GM21619 (cell line): ENCODE results near the gene PC.
A peak's percentile ranks its signal among the peaks of the same experiment; 100 is the strongest.

Experiments used
- ATAC-seq: cut with Tn5 transposase; IDR thresholded peaks from one replicate; pipeline ENCODE4 v1.9.1; 2021; ENCODE audit not compliant: unreplicated experiment

PC gene

DNA sequence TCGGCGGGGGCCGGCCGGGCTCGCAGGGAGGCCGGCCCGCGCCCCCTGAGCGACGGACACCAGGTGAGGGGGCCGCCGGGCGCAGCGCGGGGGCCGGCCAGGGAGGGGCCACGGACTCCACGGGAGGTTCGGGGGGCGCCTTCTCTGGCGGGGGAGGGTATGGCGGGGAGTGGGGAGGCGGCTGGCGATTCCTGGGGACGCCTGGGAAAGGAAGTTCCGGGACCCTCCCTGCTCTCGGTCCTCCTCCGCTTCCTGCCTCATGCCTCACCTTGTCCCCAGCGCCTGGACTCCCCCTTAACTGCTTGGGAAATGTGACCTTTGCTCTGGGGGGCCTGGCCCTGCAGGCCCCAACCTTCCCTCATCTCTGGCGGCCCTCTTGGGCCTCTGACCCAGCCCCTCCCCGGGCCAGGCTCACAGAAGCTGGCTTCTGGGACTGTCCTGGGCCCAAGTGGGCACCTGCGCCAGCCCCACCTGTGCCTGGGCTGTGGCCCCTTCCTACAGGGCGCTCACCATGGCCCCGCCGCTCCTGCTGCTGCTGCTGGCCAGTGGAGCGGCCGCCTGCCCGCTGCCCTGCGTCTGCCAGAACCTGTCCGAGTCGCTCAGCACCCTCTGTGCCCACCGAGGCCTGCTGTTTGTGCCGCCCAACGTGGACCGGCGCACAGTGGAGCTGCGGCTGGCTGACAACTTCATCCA lies 100.8 kb downstream of the PC start:
- no peak for ATAC-seq

DNA sequence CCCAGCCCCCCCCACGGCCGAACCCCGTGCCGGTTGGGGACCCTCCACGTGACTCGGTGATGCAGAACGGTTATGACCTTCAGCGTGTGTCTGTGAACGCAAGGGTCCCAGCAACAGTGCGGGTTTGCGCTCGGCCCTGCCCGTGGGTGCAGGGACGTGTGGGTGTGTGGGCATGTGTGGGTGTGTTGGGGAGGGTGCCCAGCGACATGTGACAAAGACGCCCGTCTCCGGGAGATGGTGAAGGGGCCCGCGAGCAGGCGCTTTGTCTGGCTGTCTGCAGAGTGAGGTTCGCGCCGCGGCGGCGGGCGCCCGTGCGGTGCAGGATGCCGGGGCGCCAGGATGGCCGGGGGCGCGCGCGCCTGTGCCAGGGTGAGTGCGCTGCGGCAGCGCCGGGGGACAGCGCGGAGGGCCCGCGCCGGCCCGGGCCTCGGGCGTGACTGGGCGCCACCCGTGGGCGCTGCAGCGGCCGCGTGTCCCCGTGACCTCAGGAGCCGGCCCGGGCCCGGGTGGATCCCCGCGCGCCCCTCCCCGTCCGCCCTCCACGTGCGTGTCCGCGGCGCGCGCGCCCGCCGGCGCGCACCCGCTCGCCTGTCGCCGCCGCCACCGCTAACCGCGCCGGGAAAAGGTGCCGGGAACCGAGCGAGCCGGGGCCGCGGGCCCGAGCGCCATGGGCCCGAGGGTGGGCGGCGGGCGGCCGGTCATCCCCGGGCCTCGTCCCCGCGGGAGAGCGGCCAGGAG lies 101.5 kb downstream of the PC start, which contains the start of gene LRFN4:
LRFN4 (plus strand) TSS at position 569 of the 738 bp plus-strand sequence. CDS start 681 bp downstream, outside the sequence.
- ATAC-seq, result peak; percentile 10

DNA sequence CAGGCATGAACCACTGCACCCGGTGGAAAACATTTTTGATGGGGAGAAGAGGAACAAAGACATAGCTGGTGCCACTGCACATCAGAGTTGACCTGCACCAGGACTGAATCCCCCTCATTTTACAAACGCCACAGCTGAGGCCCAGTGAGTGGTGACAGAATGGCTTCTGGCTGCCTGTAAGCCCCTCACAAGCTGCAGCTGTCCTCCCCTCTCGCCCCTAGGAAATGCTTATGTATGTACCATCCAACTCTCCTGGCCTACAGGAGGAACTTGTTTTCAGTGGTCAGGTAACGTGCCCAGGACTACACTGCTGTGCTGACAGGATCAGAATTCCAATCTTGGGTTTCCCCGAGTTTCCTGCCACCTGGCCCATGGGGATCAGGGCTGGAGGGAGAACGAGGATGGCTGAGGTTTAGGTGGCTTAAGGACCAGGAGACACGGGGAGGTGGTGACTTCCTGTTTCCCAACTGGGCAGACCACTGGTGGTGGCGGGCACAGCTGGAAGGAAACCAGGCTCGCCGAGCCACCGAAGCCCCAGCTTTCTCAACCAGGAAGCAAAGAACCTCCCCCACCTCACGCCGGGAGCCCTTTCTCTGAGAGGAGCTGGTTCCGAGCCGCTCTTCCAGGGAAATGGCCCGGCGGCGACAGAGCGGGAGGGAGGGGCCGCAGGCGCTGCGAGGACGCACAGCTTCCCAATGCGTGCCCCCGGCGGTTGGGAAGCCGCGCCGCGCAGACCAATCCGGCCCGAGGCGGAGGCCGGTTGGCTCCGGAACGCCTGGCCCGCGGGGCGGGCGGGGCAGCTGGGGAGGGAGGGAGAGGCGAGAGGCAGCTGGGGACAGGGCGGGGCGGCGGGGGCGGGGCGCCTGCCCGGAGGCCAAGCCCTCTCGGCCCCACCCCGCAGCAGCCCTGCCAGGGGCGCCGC lies 102.3 kb downstream of the PC start:
- peak; percentile 73 for ATAC-seq

DNA sequence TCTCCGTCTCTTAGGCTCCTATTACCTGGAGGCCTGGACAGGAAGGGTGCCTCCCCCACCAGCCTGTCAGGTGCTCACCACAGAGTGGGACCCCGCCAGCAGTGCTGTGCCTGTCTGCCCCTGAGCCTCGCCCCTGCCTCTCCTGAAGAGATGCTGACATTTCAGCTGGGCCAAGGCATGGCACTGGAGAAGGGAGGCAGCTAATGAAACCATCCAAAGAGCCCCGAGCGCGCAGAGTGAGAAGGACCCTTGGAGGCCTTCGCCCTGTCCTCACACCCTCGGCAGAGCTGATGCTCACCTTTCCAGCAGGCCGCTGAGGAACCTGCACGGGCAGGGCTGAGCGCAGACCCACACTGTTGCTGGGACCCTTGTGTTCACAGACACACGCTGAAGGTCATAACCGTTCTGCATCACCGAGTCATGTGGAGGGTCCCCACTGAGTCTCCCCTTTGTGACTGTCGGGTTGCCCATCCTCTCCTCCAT lies 103.4 kb downstream of the PC start:
- no peak for ATAC-seq

DNA sequence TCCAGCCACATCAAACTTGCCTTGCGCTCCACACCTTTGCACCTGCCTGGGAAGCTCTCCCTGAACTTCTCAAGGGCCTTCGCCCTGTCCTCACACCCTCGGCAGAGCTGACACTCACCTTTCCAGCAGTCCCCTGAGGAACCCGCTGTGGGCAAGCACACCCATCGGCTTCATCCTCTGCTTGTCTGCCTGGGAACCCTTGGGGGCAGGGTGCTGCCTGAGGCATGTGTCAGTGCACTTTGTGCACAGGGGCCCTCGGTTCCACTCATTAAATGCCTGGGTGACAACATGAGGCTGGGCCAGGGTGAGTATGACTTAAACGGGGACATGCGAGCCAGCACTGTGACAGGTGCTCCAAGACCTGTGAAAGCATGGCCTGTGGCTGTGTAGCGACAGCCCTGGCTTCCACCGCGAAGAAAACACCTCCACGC lies 103.9 kb downstream of the PC start:
- ATAC-seq, result no peak

DNA sequence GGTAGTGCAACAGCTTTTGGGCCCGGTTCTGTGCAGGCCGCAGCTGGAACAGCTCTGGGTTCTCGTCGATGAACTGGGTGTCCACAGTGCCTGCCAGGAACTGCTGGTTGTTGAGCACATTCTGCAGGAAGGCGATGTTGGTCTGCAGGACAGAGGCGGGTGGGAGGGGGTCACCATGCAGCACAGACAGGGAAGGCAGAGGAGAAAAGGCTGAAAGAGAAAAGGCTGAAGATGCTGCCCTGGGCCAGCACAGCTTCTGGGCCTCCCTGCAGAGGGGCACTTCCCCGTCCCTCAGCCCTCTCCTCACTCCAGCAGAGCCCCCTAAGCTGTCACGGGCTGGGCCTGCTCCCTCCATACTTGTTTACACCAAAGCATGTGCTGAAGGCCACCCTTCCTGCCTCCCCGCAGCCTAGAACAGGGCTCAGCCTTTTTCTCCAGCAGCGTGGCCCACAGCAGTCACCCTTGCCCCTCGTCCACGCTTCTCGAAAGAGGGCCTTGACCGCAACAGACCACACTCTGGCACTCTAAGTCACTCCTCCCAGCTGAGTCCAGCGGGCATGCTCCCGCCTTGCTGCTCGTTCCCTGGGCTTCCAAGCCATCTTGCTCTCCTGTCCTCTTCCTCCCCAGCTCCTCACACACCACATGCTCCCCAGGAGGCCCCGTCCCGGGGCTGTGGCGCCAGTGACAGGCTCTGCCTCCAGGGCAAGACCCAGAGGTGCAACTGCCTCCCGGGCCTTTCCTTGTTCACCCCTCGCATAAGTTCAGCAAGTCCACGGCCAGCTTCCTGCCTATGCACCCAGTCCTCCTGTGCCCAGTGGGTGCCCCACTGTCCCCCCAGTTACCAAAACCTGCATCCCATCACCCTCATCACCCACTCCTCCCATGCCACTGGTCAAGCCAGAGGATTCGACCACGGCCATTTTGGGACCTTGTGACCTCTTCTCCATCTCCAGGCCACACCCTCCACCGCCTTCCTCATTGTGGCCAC lies 104.6 kb downstream of the PC start:
- no peak for ATAC-seq

DNA sequence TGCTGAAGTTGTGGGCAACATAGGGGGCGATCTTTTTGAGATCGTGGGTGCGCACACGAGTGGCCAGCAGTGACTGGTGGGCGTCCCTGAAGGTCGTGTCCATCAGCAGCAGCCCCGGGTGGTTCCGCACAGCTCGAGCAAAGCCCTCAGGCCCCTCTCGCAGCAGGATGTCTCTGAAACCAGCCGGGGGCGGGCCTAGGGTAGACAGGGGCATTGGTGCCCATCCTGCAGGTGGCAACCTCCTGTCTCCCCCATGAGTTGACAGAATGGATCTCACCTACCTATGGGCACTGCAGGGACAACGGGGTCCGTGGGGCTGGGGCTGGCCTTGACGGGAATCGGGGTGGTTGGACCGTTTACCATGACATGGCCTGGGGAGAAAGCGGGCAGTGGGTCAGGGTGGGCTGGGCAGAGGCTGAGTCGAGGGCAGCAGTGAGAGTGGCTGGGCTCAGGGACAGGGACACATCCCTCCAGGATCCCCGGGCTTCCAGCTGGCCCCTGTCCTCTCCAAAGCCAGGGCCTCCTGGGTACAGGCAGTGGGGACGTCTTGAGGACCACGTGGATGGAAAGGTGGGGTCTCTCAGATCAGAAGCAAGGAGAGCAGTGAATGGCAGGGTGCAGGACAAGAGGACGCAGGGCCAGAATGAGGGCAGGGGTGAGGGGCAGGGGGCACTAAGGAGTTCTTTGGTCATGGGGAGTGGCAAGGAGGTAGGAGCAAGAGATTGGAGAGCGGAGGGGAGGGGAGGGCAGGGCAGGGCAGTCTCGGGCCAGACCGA lies 105.5 kb downstream of the PC start:
- ATAC-seq, result no peak

DNA sequence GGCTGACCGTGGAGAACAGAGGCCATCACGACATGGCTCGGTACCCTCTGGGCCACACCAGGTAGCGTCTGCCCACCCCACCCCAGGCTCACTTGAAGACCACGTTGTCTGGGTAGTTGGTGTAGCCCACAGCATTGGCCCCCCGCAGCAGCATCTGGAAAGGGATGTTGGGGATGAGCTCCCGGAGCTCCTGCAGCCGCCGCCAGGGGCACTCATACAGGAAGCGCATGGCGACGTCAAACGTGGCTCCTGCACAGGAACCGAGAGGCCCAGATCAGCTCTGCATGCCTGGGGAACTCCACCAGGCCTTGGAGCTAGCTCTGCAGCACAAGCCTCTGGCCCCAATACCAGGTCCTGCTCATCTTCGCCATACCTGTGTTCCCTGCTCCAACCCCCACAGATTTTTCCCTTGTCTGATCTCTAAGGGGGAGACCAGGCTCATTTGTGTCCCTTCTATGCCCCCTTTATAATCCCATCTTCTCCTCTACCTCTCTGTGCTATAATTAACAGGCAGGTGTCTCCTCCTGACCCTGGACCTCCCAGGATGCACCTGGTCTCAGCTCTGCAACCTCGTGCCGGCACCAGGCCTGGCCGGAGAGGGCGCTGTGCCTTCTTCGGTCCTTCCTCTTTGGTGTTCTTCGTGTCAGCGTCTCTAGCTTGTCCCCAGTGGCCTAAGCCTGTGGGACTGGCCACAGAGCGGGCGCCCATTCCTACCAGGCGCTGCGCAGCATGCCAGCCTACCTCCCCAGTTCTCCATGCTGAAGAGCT lies 106.3 kb downstream of the PC start:
- ATAC-seq, result no peak

DNA sequence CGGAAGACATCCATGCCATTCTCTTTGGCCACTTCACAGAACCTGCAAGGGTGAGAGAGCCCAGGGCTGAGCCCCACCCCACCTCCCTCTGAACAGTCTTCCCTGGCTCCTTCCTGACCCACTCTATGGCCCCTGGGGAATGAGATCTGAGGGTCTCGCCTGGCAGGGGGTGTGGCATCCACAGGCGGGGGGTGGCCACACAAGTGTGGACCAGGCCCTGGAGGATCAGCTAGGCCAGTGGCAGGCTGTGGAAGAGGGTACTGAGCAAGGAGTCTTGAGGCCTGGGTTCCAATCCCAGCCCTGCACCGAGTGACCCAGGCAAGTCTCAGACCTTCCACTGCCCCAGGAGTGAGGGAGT lies 107.0 kb downstream of the PC start:
- no peak for ATAC-seq

DNA sequence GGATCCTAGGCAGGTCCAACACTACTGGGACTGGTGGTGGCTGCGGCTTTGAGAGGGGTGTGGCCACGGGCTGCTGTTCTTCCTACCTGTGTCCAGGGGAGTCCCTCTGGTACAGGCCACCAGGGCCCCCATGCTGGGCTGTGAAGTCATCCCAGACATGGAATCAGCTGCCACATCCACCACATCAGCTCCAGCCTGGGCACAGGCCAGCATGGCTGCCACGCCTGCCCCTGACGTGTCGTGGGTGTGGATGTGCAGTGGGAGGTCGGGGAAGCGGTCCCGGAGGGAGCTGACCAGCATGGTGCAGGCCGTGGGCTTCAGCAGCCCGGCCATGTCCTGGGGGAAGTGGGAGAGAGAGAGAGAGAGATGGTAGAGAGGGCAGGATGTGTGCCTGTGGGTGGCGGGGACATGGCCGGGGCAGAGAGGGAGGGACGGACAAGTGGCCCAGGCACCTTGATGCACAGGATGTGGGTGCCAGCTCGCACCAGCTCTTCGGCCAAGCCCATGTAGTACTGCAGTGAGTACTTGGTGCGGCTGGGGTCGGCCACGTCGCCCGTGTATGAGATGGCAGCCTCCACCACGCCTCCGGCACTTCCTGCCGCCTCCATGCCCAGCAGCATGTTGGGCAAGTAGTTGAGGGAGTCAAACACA lies 107.5 kb downstream of the PC start:
- no peak for ATAC-seq

DNA sequence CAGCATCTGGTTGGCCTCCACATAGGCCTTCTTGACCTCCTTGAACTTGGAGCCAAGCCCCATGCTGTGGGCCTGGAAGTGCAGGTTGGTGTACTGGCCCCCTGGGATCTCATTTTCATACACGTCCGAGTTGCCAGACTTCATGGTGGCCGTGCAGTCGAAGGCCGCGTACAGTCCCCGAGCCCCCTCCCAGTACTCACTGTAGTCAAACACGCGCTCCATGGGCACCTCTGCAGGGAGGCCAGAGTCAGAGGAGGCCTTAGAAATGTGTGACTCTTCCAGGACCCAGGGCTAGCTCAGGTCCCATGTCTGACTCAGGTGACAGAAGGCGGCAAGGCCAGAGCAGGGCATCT lies 108.0 kb downstream of the PC start:
- ATAC-seq, result no peak

DNA sequence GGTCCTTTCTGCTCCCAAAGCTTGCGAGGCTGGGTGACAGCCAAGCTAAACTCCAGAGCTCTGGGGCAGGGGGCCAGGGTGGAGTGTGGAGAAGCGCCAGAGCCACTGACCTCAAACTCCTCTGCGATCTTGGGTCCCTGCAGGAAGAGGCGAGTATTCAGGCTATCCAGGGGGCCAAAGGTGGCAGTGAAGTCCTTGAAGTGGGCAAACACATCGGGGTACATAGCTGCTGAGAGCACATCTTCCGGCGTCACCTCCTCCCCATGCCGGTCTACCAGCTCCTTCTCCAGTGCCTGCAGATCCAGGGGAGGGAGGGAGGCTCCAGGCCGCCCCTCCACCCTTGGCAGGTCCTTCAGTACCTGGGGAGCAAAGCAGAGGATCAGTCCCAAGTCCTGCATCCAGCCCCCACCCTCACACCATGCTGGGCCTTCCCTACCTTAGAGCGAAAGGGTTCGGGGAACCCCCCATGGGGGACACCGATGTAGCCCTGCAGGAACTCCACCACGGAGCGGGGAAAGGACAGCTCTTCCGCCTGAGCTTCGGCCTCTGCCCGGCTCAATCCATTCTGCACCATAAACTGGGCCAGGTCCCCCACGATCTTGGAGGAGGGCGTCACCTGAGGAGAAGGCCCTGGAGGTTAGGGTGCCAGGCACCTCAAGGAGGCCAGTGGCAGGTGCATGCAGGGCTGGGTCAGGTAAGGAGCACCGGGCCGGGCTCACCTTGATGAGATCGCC lies 108.5 kb downstream of the PC start:
- no peak for ATAC-seq

DNA sequence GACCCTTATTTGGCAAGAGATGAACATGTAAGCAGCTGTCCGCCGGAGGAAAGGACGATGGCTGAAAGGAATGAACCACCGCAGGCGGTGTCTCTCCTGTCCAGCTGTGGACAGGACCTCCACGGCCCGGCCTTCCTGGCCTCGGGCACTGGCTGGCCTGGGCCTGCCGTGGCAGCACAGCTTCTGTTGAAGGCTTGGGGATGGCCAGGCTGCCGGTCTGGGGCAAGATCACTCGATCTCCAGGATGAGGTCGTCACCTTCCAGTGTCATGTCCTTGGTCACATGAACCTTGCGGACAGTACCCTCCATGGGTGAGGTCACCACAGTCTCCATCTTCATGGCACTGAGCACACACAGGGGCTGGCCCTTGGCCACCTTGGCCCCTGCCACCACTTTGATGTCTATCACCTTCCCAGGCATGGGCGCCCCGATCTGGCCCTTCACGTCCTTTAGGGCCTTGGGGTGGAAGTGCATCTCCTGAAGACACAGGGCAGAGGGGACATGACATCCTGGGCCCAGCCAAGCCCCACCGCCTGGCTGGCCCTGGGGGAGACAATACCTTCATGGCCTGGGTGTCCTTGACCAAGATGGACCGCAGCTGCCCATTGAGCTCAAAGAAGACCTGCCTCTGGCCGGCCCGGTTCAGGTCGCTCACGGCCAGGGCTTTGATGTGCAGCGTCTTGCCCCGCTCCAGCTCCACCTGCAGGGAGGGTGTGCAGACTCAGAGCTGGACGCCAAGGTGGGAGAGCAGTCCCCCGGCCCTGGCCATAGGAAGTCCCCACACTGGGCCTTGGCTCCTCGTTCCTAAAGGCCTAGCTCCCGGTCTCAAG lies 109.3 kb downstream of the PC start:
- ATAC-seq, result no peak

DNA sequence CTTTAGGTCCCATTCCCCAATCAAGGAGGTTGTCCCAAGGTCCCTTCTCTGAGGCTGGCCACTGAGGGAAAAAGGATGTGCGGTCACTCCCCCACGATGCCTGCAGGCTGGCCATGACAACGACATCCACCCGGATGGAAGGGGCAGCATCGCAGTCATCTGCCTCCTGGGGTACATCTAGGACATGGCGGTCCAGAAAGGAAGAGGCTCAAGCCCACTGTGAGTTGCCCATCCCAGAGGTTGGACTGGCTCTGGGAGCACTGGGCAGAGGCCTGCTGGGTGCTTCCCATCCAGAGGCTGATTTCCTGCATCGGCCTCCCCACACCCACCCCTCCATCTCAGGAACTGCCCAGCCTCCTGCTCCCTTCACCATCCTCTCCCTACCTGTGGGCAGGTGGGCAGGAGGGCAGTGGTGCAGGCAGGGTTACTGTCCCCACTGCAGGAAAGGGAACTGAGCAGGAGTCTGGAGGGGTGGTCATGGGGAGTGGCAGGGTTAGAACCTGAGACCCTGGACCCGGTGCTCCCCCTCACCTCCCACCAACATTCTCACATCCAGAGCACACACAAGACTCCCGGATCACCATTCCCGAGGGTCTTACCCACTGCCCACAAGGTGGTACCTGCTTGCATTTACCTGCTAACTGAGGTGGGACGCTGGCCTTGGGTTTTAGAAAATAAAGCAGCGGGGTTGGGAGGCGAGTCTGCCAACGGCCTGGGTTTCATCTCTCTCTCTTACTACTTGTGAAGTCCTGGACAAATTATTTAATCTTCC lies 110.5 kb downstream of the PC start:
- no peak for ATAC-seq

DNA sequence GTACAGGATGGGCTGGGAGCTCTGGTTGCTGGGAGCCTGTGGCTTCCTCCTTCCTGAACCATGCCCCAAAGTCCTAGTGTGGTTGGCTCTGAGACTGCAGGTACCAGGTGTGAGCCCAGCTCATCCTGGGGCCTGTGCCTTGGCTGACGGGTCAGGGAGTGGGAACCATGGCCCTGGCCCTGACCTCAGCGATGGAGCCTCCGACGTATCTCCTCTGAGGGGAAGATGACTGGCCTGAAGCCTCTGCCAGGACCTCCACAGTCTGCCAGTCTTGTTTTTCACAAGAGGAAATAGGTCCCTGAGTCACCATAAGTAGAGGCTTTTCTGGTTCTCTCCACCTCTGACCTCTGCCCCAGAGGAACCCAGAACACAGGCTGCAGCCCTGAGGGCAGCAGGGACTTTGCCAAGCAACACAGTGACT lies 111.5 kb downstream of the PC start:
- no peak for ATAC-seq

DNA sequence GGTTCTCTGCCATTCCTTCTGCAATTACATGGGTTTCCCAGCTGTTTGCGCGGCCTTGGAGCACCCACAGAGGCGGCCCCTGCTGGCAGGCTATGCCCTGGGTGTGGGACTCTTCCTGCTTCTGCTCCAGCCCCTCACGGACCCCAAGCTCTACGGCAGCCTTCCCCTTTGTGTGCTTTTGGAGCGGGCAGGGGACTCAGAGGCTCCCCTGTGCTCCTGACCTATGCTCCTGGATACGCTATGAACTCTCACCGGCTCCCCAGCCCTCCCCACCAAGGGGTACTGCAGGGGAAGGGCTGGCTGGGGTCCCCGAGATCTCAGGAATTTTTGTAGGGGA lies 112.3 kb downstream of the PC start:
- no peak for ATAC-seq
